Astrocyte of the cerebellum (primary cell): ENCODE data around the gene CDK14.

ENCODE experiments used
- DNase-seq: peaks from one replicate; pipeline ENCODE4 v3.0.0-alpha.2; 2011; ENCODE audit warnings: low read depth
- H3K4me3 ChIP-seq: 2 replicates; pipeline ENCODE4 v1.5.1; 2011; ENCODE audit warnings: mild to moderate bottlenecking, low read depth, low read length, moderate library complexity
- in situ Hi-C: cut with HindIII; loops from 2 replicates; pipeline ENCODE4 v1.10.0; 2017; ENCODE audit warnings: low sequenced_read_pairs
- TF ChIP-seq, protein P1 (sequence below): IDR thresholded peaks from 2 replicates; pipeline ENCODE4 v1.5.1; 2012; ENCODE audit warnings: low read length, low read depth, moderate library complexity, mild to moderate bottlenecking; ENCODE audit errors: missing control alignments

CDK14 gene

DNA sequence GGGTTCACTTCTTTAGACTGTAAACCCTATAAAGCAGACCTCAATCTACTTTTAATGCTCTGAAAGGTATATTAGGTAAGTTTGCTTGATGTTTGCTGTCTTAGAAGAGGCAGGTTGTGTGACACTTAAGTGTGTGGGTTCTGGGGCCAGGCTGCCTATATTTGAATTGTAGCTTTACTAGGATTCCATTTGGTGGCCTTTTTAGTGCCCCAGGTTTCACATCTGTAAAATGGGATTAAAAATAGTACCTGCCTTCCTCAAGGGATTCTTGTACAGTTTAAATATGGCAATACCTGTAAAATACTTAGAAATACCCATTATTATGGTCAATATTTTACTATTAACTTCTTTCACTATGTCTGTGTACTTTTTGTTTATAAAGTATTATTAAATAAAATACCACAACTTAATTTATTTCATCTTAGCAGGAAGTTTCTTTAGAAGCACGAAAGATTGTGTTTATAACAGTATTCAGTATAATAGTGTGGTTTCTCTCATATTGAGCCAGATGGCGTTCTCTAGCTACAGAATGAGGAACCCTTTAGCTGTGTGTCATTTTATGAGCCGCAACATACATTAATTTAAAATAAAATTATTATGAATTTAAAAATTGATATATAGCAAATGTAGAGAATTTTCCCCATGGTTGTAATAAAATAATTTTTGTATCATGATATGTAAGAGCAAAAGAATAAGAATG is 94.2 kb downstream of the CDK14 start:
- no peak overlapping the region for H3K4me3 ChIP-seq
- DNase-seq, result no peak
- TF ChIP-seq, protein P1, sequence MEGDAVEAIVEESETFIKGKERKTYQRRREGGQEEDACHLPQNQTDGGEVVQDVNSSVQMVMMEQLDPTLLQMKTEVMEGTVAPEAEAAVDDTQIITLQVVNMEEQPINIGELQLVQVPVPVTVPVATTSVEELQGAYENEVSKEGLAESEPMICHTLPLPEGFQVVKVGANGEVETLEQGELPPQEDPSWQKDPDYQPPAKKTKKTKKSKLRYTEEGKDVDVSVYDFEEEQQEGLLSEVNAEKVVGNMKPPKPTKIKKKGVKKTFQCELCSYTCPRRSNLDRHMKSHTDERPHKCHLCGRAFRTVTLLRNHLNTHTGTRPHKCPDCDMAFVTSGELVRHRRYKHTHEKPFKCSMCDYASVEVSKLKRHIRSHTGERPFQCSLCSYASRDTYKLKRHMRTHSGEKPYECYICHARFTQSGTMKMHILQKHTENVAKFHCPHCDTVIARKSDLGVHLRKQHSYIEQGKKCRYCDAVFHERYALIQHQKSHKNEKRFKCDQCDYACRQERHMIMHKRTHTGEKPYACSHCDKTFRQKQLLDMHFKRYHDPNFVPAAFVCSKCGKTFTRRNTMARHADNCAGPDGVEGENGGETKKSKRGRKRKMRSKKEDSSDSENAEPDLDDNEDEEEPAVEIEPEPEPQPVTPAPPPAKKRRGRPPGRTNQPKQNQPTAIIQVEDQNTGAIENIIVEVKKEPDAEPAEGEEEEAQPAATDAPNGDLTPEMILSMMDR, result no peak
- in situ Hi-C loops, result no loop called here

DNA sequence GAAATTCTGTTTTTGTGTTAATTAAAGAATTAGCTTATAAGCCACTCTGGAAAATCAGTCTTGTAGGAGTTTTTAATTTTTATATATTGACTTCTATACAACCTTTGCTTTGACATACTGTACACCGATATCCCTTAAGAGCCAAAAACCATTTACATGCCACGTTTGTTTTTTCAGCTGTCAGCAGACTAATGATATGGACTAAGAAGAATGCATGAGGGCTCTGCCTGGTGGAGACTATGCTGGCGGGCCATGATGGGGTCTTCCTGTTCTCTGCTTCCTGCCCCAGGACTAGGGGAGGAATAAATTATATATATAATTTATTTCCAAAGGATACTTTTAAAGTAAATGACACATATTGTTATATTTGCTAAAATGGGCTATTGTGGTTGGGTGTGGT is 96.3 kb downstream of the CDK14 start:
- TF ChIP-seq, protein P1, result no peak
- in situ Hi-C loops, result no loop called here
- no peak for DNase-seq

DNA sequence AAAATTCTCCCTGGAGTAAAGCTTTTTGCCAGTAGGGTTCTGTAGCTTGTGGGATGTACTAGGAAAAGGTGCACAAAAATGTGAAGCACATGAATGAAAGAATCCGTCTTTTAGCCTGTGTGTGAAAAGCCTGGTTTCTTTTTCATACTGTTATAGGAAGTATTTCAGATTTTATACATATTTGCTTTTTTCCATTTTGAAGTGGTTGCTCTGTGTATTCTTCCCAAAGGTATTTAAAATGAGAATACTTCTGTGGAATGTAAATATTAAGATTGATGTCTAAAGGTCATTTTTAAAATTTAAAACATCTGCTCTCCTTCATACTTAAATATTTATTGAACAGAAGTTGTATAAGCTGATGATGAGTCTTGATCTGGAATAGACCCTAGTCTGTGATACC is 96.8 kb downstream of the CDK14 start:
- DNase-seq, result no peak
- no peak overlapping the region for H3K4me3 ChIP-seq
- in situ Hi-C loops, result no loop called here
- TF ChIP-seq, protein P1, result no peak

More for the DNA sequence above, 96.3 kb downstream of the CDK14 start:
- H3K4me3 ChIP-seq, result no peak overlapping the region

DNA sequence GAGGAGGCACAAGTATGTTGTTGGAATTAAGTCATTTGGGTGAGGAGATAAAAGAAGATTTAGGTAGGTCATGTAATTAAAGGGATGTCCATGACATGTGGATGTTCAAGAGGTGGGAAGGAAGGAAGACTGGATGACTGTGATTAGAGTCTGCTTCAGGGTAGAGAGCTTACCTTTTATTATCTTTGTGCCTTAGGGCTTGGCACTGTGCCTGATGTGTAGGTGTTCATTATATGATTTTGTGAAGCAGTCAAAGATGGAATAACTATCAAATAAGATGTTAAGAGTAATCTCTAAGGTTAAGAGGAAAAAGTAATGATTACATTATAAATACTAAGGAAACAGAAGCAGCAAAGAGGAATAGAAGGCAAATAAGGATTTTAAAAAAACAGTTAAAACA is 97.8 kb downstream of the CDK14 start:
- TF ChIP-seq, protein P1, result no peak
- H3K4me3 ChIP-seq, result no peak overlapping the region
- DNase-seq, result no peak
- in situ Hi-C loops, result no loop called here

DNA sequence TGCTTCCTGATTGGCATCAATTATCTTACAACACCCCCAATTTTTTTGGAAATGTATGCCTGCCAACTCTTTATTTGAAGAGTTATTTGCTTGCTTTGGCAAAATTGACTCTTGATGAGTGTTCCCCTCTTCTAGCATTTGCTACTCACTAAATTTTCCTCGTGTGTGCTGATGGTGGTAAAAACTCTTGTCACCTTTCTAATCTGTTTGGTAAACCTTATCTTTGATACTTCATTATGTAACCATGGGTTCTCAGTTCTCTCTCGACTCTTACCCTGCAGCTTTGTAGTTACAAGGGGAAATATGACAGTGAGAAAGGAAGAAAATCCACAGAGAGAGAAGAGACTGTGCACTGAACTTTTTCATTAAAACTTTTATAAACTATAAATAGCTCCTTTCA is 102.5 kb downstream of the CDK14 start:
- no peak overlapping the region for H3K4me3 ChIP-seq
- TF ChIP-seq, protein P1, result no peak
- no peak for DNase-seq
- in situ Hi-C loops, result no loop called here

DNA sequence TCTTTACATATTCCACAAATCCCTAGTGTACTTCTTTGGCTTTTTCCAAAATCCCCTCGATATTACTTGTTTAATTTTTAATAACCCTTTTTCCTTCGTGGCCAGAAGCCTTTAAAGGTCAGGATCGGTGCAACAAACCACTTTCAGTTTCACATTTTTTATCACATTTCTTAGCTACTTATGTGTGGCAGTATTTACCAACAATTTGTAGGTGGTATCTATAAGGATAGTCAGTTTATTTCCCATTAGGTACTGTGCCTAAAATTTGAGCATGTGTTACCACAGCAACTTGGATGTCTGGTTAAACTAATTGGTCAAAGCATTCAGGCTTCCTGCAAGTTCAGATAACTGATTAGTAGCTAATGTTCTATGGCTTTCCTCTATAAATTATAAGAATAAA is 104.9 kb downstream of the CDK14 start:
- no peak overlapping the region for H3K4me3 ChIP-seq
- DNase-seq, result no peak
- TF ChIP-seq, protein P1, result no peak
- in situ Hi-C loops, result no loop called here

DNA sequence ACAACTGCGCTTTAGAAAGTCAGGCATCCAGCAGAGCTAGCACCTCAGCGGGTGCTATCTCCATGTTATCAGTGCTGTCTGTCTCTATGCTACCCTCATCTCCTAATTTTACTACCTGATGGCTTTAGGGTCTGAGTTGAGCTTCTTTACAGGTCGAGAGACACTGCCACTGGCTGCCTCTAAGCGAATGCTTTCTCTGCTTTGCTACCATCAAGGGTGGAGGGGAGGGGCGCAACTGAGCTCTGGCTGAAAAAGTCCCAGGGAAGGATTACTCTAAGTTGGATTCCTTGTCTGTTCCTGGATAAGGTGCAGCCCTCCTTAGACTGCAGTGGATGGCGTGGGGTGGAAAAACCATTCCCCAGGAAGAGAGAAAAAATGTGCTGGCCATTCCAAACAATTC is 105.7 kb downstream of the CDK14 start:
- H3K4me3 ChIP-seq, result no peak overlapping the region
- DNase-seq, result no peak
- in situ Hi-C loops, result no loop called here
- TF ChIP-seq, protein P1, result no peak
